ENCODE results near the gene SLC25A42.

SLC25A42 gene

DNA sequence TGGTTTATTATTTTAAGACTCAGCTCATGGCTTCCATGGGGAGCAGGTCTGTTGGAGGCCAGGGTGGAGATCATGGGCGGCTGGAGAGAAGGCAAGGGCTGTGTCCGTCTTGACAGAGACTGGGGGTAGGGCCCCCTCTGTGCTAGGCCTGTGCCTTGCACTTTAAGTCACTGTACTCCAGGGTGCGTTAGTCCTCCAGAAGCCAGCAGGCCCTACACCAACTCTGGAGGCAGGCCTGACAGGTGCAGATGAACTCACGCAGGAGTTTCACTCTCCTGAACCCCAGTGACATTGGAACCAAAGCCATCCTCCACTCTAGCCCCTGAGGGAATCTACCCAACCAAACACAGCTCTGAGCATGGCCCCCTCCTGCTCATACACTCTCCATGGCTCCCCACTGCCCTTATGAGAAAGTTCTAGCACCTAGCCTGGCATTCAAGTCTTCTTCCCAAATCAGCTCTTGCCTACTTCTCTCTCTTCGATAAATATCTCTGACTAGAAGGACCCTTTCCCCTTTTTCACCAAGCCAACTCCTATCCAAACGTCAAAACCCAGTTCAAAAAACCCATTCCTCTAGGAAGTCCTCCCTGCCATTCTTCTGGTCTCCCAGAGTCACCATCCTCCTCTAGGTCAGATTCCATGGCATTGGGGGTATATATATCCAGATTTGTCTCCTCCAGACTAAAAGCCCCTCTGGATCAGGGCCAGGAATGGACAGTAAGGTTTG is 91.1 kb downstream of the SLC25A42 start:
- TF ChIP-seq, protein P1, sequence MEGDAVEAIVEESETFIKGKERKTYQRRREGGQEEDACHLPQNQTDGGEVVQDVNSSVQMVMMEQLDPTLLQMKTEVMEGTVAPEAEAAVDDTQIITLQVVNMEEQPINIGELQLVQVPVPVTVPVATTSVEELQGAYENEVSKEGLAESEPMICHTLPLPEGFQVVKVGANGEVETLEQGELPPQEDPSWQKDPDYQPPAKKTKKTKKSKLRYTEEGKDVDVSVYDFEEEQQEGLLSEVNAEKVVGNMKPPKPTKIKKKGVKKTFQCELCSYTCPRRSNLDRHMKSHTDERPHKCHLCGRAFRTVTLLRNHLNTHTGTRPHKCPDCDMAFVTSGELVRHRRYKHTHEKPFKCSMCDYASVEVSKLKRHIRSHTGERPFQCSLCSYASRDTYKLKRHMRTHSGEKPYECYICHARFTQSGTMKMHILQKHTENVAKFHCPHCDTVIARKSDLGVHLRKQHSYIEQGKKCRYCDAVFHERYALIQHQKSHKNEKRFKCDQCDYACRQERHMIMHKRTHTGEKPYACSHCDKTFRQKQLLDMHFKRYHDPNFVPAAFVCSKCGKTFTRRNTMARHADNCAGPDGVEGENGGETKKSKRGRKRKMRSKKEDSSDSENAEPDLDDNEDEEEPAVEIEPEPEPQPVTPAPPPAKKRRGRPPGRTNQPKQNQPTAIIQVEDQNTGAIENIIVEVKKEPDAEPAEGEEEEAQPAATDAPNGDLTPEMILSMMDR (IDR thresholded peaks at IDR 0.05; ENCODE audit: insufficient read depth, missing control alignments) = no peak
- DNase-seq (ENCODE audit: insufficient read length, low spot score) (no peak), FAIRE-seq (no peak)

DNA sequence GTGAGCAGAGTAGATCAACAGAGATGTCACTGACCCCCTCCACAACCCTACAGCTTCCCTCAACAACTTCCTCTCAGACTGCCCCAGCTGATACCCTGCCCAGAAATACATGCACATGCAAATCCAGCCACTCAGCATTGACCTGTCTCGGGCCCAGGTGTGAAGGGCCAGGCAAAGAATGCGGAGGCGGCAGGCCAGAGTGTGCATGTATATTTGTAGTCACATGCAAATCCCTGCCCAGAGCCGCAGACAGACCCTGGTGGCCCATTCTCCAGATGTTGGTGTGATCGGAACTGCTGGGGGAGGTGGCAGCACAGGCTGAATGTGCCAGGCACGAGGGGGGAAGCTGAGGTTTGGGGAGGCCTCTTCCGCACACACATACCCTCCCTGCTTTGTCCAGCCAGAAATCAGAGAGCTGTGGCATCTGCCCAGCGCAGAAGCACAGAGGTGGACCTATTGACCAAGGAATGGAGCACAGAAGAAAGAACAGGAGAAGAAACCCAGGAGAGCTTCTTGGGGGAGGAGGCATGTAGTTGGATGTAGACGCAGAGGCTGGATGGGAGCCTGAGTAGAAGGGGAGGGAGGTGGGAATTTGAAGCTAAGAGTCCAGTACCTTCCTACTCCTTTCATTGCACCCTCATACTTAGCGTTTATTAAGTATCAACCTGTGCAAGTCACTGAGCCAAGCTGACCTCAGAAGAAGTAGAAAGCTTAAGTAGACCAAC is 91.9 kb downstream of the SLC25A42 start:
- DNase-seq (ENCODE audit: insufficient read length, low spot score) (no peak), FAIRE-seq (no peak)
- TF ChIP-seq, protein P1 (IDR thresholded peaks at IDR 0.05; ENCODE audit: insufficient read depth, missing control alignments) = no peak

DNA sequence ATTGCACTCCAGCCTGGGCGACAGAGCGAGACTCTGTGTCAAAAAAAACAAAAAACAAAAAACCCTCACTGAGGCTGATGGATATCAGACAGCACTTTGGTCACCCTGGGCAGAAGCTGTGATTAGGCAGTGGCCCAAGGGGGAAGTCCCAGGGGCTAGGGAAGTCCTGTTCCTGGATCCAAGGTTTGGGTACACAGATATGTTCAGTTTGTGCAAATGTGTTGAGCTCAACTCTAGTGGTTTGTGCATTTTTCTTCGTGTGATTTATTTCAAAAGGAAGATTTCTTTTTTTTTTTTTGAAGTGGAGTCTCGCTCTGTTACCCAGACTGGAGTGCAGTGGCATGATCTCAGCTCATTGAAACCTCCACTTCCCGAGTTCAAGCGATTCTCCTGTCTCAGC is 94.0 kb downstream of the SLC25A42 start:
- TF ChIP-seq, protein P1 (IDR thresholded peaks at IDR 0.05; ENCODE audit: insufficient read depth, missing control alignments) = no peak
- DNase-seq (ENCODE audit: insufficient read length, low spot score) (no peak), FAIRE-seq (no peak)

DNA sequence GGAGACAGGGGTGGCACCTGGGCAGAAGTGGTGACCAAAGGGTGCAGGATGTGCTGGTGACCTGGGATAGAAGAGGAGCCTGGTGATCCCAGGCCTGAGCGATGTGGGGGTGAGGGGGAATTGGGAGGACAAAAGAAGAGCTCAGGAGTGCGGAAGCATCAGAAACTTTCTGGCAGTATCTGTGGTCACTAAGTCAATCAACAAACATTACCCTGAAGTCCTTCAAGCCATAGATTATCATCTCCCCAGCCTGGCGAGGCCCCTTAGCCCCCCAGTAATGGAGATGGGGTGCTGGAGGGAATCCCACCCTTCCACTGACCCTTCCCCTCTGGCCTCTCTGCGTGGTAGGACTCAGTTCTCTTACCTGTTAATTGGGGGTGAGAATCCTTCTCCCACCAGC is 95.7 kb downstream of the SLC25A42 start:
- no peak for DNase-seq (ENCODE audit: insufficient read length, low spot score)
- TF ChIP-seq, protein P1 (IDR thresholded peaks at IDR 0.05; ENCODE audit: insufficient read depth, missing control alignments) = no peak
- FAIRE-seq = no peak

DNA sequence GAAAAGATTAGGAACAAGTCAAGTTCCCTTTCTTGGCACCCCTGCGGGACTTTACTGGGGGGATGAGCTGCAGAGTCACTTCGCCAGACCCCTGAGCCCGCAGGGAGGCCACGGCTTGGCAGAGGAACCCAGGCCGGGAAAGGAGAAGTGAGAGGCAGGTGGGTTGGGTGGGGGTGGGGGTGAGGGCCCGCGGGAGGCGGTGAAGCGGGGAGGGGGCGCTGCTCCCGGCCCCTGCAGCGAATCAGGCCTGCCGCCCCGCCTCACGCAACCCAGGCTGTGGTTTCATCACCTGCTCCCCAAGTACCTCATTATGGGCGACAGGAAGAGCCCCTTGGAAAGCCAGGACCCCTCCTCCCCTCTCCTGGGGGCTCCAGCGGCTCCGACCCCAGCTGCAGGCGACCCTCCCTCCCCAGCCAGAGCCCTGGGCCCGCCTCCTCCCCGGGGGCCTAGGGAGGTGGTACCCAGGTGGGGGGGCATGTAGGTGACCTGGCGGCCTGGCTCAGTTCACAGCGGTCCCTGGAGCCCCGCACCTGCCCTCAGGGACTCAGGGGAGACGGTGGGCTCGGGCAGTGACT is 96.8 kb downstream of the SLC25A42 start:
- TF ChIP-seq, protein P1 (IDR thresholded peaks at IDR 0.05; ENCODE audit: insufficient read depth, missing control alignments) = no peak
- DNase-seq (ENCODE audit: insufficient read length, low spot score) = no peak
- FAIRE-seq = no peak

DNA sequence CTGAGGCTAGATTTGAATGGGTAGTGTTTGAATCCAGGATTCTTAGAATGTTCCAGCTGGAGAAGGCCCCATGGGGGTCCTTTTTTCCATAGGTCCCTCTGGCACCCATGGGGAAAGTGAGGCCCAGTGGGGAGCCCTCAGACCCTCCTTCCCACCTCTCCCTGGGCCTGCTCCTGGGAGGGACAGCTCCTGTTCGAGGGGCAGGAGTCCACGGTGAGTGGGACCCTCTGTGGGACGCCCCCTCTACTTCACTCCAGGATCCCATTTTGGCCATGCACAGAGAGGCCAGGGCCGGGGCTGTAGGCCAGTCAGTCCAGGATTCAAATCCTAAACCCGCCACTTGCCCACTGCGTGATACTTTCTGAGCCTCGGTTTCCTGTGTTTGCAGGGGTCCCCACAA is 98.7 kb downstream of the SLC25A42 start:
- TF ChIP-seq, protein P1 (IDR thresholded peaks at IDR 0.05; ENCODE audit: insufficient read depth, missing control alignments) = no peak
- DNase-seq (ENCODE audit: insufficient read length, low spot score) = no peak
- no peak for FAIRE-seq
